ENCODE results near the gene FAM98B. TPM values are rescaled to one million over a fixed set of nuclear protein-coding genes. Genes with fewer than 3 reads are reported as not detected.

The FAM98B gene
- total RNA-seq, 1 experiment from 2014 or later = 50.0 TPM

DNA sequence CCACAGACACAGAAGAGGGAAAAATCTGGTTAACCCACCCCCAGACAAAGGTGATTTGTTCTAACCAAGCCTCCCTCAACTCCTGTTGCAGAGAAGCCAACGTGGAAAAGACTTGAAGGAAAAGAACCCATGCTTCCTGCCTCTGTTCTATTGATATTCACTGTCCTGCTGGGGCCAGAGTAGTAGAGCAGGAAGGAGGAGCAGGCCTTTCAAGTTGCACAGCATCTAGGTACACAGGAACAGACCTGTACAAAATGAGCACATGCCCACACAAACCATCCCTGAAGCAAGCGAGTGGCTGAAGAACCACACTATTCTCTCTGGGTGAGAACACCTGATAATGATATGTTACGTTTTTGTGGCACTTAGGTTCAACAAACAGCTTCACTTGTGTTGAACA, 80.8 kb downstream of the FAM98B start:
- Histone ChIP-seq H3K56ac (ENCODE audit: insufficient read length, low read depth, low read length) (no peak overlapping the region), H4K8ac (replicated peaks; ENCODE audit: insufficient read length, low read depth, low read length) (no peak overlapping the region), H3T11ph (ENCODE audit: low read length) (no peak overlapping the region), H4K20me1 (ENCODE audit: control insufficient read depth, insufficient read depth, insufficient read length) (no peaks in the 10 kb centered on the region), H2BK15ac (ENCODE audit: low read depth, low read length) (no peak overlapping the region), H2BK120ac (ENCODE audit: low read depth, low read length, poor library complexity, severe bottlenecking) (no peak overlapping the region), H4K91ac (ENCODE audit: insufficient read length, low read depth, low read length) (no peak overlapping the region), H3K27me3 (ENCODE audit: insufficient read depth, low read length) (no peaks in the 10 kb centered on the region), H2AK5ac (ENCODE audit: insufficient read length, low read length) (no peak overlapping the region), H4K5ac (ENCODE audit: insufficient read length, low read depth, low read length) (no peak overlapping the region), H2BK20ac (ENCODE audit: low read depth, low read length, poor library complexity, severe bottlenecking) (no peak overlapping the region), H3K23ac (ENCODE audit: insufficient read length, low read depth, low read length) (no peak overlapping the region), H2BK5ac (ENCODE audit: insufficient read length, low read length) (no peak overlapping the region), H3K23me2 (ENCODE audit: insufficient read length, low read depth, low read length, poor library complexity, severe bottlenecking) (no peaks in the 10 kb centered on the region), H3K4me2 (ENCODE audit: insufficient read depth, insufficient read length, low read length) (no peak overlapping the region), H3K4ac (ENCODE audit: low read depth, low read length) (no peak overlapping the region), H3K14ac (ENCODE audit: insufficient read depth, low read length) (no peak overlapping the region), H3K18ac (ENCODE audit: insufficient read length, low read depth, low read length) (no peak overlapping the region), H2AFZ (ENCODE audit: low read length) (no peak overlapping the region), H3K79me1 (ENCODE audit: insufficient read depth, low read depth, low read length, poor library complexity, severe bottlenecking) (no peaks in the 10 kb centered on the region), H3K9me3 (ENCODE audit: control insufficient read depth, low read depth, low read length) (no peaks in the 10 kb centered on the region), H3K9ac (ENCODE audit: extremely low read depth, insufficient read length, low read length) (no peak overlapping the region), H2BK12ac (ENCODE audit: insufficient read length, low read depth, low read length) (no peak overlapping the region), H3K27ac (ENCODE audit: insufficient read length, low read depth, low read length) (no peak overlapping the region), H3K4me1 (ENCODE audit: insufficient read depth, low read length) (no peaks in the 10 kb centered on the region), H3K79me2 (ENCODE audit: insufficient read depth, low read length) (no peaks in the 10 kb centered on the region)
- TF ChIP-seq, protein P1, sequence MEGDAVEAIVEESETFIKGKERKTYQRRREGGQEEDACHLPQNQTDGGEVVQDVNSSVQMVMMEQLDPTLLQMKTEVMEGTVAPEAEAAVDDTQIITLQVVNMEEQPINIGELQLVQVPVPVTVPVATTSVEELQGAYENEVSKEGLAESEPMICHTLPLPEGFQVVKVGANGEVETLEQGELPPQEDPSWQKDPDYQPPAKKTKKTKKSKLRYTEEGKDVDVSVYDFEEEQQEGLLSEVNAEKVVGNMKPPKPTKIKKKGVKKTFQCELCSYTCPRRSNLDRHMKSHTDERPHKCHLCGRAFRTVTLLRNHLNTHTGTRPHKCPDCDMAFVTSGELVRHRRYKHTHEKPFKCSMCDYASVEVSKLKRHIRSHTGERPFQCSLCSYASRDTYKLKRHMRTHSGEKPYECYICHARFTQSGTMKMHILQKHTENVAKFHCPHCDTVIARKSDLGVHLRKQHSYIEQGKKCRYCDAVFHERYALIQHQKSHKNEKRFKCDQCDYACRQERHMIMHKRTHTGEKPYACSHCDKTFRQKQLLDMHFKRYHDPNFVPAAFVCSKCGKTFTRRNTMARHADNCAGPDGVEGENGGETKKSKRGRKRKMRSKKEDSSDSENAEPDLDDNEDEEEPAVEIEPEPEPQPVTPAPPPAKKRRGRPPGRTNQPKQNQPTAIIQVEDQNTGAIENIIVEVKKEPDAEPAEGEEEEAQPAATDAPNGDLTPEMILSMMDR (conservative IDR thresholded peaks at IDR 0.05) = no peak
- Mint-ChIP-seq H3K4me3 (no peak overlapping the region), H3K36me3 (ENCODE audit: insufficient read depth in 1 of 3, low read depth in 3 of 3) (no peaks in the 10 kb centered on the region), H3K27ac (no peak overlapping the region), H3K4me1 (peaks cover 0 to 7% of the 10 kb centered on the region in 2 experiments; a peak in 2 of 4 replicates), H3K27me3 (ENCODE audit: low read depth) (no peaks in the 10 kb centered on the region), H3K9me3 (no peaks in the 10 kb centered on the region)
- no peak for DNase-seq
- WGBS (ENCODE audit: extremely low coverage, insufficient read length, low lambda C conversion rate) = no CpG with 5 or more reads among the region's 3 CpGs

Data from H9 (cell line).